AG09319 (cell line): ENCODE measurements around the gene SORL1.

Experiments
- DNase-seq: peaks from one replicate; pipeline ENCODE4 v3.0.0-alpha.2; 2010; ENCODE audit warnings: low read depth; ENCODE audit errors: extremely low read depth
- CTCF ChIP-seq: IDR thresholded peaks from 2 replicates; pipeline ENCODE4 v1.5.1; 2011; ENCODE audit warnings: low read depth, mild to moderate bottlenecking, inconsistent platforms, low read length, moderate library complexity

The SORL1 gene

GRCh38 chr11:121608545-121609098 lies 156.5 kb downstream of the SORL1 start:
- no peak for DNase-seq
- no peak for TF ChIP-seq CTCF

GRCh38 chr11:121610706-121611105 lies 158.6 kb downstream of the SORL1 start:
- no peak for DNase-seq
- no peak for TF ChIP-seq CTCF

GRCh38 chr11:121611242-121611641 lies 159.1 kb downstream of the SORL1 start:
- no peak for TF ChIP-seq CTCF
- no peak for DNase-seq

GRCh38 chr11:121613724-121614123 lies 161.6 kb downstream of the SORL1 start:
- DNase-seq: no peak

GRCh38 chr11:121614636-121615240 lies 162.6 kb downstream of the SORL1 start:
- TF ChIP-seq CTCF: no peak
- DNase-seq: no peak

More at GRCh38 chr11:121613724-121614123, 161.6 kb downstream of the SORL1 start:
- no peak for TF ChIP-seq CTCF

GRCh38 chr11:121615501-121615900 lies 163.4 kb downstream of the SORL1 start:
- no peak for TF ChIP-seq CTCF
- no peak for DNase-seq

GRCh38 chr11:121618516-121618915 lies 166.4 kb downstream of the SORL1 start:
- DNase-seq: no peak
- TF ChIP-seq CTCF: no peak
